Trophoblast cell (in vitro differentiated cells and primary cell): ENCODE results near the gene BCL7A.
A peak's percentile ranks its signal among the peaks of the same experiment; 100 is the strongest.

Experiments
- DNase-seq, 2 donors: peaks; one replicate each; pipeline ENCODE4 v3.0.0-alpha.2; 2016
- H2AFZ ChIP-seq: 2 replicates; pipeline ENCODE4 v1.6.1; 2013; ENCODE audit warnings: low read length, moderate library complexity, mild to moderate bottlenecking; ENCODE audit not compliant: insufficient read depth, poor library complexity
- H2AK5ac ChIP-seq: 2 replicates; pipeline ENCODE4 v1.6.1; 2013; ENCODE audit warnings: mild to moderate bottlenecking, low read length
- H2BK120ac ChIP-seq: 2 replicates; pipeline ENCODE4 v1.6.1; 2013; ENCODE audit warnings: low read length, mild to moderate bottlenecking, moderate library complexity; ENCODE audit not compliant: insufficient read depth, poor library complexity
- H2BK12ac ChIP-seq: 2 replicates; pipeline ENCODE4 v1.6.1; 2013; ENCODE audit warnings: mild to moderate bottlenecking, low read length, moderate library complexity
- H2BK5ac ChIP-seq: 2 replicates; pipeline ENCODE4 v1.6.1; 2013; ENCODE audit warnings: low read length, low read depth, moderate library complexity, mild to moderate bottlenecking; ENCODE audit not compliant: poor library complexity
- H3K14ac ChIP-seq: 2 replicates; pipeline ENCODE4 v1.6.1; 2013; ENCODE audit warnings: mild to moderate bottlenecking, low read length
- H3K18ac ChIP-seq: 2 replicates; pipeline ENCODE4 v1.6.1; 2013; ENCODE audit warnings: mild to moderate bottlenecking, low read length
- H3K23ac ChIP-seq: 2 replicates; pipeline ENCODE4 v1.6.1; 2013; ENCODE audit warnings: low read length
- H3K27ac ChIP-seq: 2 replicates; pipeline ENCODE4 v1.5.1; 2013; ENCODE audit warnings: low read depth, mild to moderate bottlenecking, inconsistent platforms, low read length, moderate library complexity
- H3K27me3 ChIP-seq: 2 replicates; pipeline ENCODE4 v1.6.1; 2013; ENCODE audit warnings: inconsistent platforms, mild to moderate bottlenecking, low read length, moderate library complexity; ENCODE audit not compliant: insufficient read depth
- H3K36me3 ChIP-seq, 2 experiments: 1 replicate in 1 of 2; 2 replicates in 1 of 2; pipeline ENCODE4 v1.6.1; 2013; ENCODE audit warnings: low read length in 2 of 2, mild to moderate bottlenecking in 2 of 2, moderate library complexity in 1 of 2; ENCODE audit not compliant: insufficient read depth in 2 of 2, control insufficient read depth in 1 of 2
- H3K4ac ChIP-seq: 2 replicates; pipeline ENCODE4 v1.6.1; 2013; ENCODE audit warnings: low read depth, mild to moderate bottlenecking, low read length, moderate library complexity
- H3K4me1 ChIP-seq, 2 experiments: 1 replicate in 1 of 2; 2 replicates in 1 of 2; pipeline ENCODE4 v1.6.1; 2013; ENCODE audit warnings: low read length in 2 of 2, mild to moderate bottlenecking in 2 of 2, moderate library complexity in 1 of 2; ENCODE audit not compliant: insufficient read depth in 2 of 2, control insufficient read depth in 1 of 2
- H3K4me2 ChIP-seq: 2 replicates; pipeline ENCODE4 v1.6.1; 2013; ENCODE audit warnings: inconsistent platforms, mild to moderate bottlenecking, low read length, moderate library complexity
- H3K4me3 ChIP-seq: 2 replicates; pipeline ENCODE4 v1.5.1; 2013; ENCODE audit warnings: mild to moderate bottlenecking, low read depth, low read length, inconsistent platforms
- H3K79me1 ChIP-seq: one replicate; pipeline ENCODE4 v1.6.1; 2013; ENCODE audit warnings: low read length
- H3K79me2 ChIP-seq: 2 replicates; pipeline ENCODE4 v1.6.1; 2013; ENCODE audit warnings: low read length, mild to moderate bottlenecking; ENCODE audit not compliant: control insufficient read depth, insufficient read depth, poor library complexity
- H3K9ac ChIP-seq: 2 replicates; pipeline ENCODE4 v1.6.1; 2013; ENCODE audit warnings: mild to moderate bottlenecking, low read length
- H3K9me3 ChIP-seq: 2 replicates; pipeline ENCODE4 v1.6.1; 2013; ENCODE audit warnings: low read depth, mild to moderate bottlenecking, control low read depth, inconsistent platforms, low read length; ENCODE audit not compliant: insufficient read depth
- H4K12ac ChIP-seq: 2 replicates; pipeline ENCODE4 v1.6.1; 2013; ENCODE audit warnings: low read depth, mild to moderate bottlenecking, low read length, moderate library complexity
- H4K8ac ChIP-seq: 2 replicates; pipeline ENCODE4 v1.6.1; 2013; ENCODE audit warnings: low read depth, mild to moderate bottlenecking, low read length, moderate library complexity
- H4K91ac ChIP-seq: one replicate; pipeline ENCODE4 v1.6.1; 2013; ENCODE audit warnings: low read depth, mild to moderate bottlenecking, low read length, moderate library complexity
- WGBS: extraction: QIAGEN DNeasy Blood & Tissue Kit; methylation state at CpG from one replicate; pipeline ENCODE4 v1.1.7; 2013; ENCODE audit warnings: missing lambda C conversion rate; ENCODE audit not compliant: insufficient read length, insufficient coverage; ENCODE audit errors: extremely low coverage; 5-methylcytosine and 5-hydroxymethylcytosine counted together

The BCL7A gene

GRCh38 chr12:121990114-121990647, 31.5 kb upstream of the BCL7A start:
- Histone ChIP-seq H3K23ac (no peak overlapping the region), H3K4me3 (no peak overlapping the region), H3K9ac (no peak overlapping the region), H2AFZ (no peak overlapping the region), H3K36me3 (no peaks in the 10 kb centered on the region), H4K8ac (no peak overlapping the region), H4K12ac (no peak overlapping the region), H3K14ac (no peak overlapping the region), H3K4me1 (no peaks in the 10 kb centered on the region), H3K4ac (no peak overlapping the region), H3K9me3 (peaks cover 6% of the 10 kb centered on the region), H2BK5ac (no peak overlapping the region), H4K91ac (no peak overlapping the region), H3K79me1 (no peaks in the 10 kb centered on the region), H3K79me2 (no peaks in the 10 kb centered on the region), H3K27ac (no peak overlapping the region), H2AK5ac (no peak overlapping the region), H2BK120ac (no peak overlapping the region), H3K27me3 (no peaks in the 10 kb centered on the region), H3K18ac (no peak overlapping the region), H2BK12ac (no peak overlapping the region), H3K4me2 (no peak overlapping the region)
- DNase-seq: no peak
- no CpG with 5 or more reads among the region's 6 CpGs for WGBS

DNA sequence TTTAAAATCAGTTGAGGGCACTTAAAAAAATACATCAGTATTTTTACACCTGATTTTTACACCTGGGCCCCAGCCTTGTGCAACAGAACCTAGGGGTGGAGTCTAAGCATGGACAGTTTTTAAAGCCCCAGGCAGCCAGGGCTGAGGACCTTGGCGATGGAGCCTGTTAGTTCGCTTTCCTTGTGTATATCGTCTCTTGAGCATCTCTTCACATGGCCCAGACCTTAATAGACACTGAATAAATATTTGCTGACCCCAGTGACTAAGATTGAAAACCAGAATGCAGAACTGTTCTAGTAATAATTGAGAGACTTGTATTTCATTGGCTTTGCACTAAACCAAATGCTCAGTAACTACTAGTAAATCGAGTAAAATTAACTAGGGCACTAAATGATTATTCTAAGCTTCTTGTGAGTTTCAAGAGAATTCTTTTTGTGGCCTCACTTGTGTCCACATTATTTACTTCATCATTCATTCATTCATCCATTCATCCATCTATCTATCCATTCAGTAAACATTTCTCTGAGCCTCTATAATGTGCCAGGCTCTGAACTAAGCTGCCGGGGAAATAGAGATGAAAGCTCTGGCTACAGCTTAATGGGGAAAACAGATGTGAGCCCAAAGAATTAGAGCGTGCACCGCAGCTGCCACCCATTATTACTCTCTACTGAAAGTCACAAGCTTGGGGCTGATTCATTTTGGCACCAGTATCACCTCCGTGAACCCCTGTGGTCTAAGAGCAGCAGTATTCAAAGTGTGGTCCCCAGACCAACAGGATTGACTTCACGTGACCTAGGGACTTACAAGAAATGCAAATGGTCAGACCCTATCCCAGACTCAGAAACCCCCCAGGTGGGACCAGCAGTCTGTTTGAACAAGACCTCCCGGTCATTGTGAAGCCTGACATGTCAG, 30.7 kb upstream of the BCL7A start:
- Histone ChIP-seq H3K4ac (no peak overlapping the region), H3K4me3 (no peak overlapping the region), H3K79me2 (no peaks in the 10 kb centered on the region), H2BK5ac (no peak overlapping the region), H3K9me3 (peaks cover 6% of the 10 kb centered on the region), H3K23ac (no peak overlapping the region), H2AK5ac (no peak overlapping the region), H4K8ac (no peak overlapping the region), H3K4me1 (no peaks in the 10 kb centered on the region), H3K4me2 (no peak overlapping the region), H2AFZ (no peak overlapping the region), H3K18ac (no peak overlapping the region), H3K27me3 (no peaks in the 10 kb centered on the region), H3K79me1 (no peaks in the 10 kb centered on the region), H3K36me3 (no peaks in the 10 kb centered on the region), H4K12ac (no peak overlapping the region), H3K9ac (no peak overlapping the region), H2BK120ac (no peak overlapping the region), H4K91ac (no peak overlapping the region), H3K14ac (no peak overlapping the region), H3K27ac (no peak overlapping the region), H2BK12ac (no peak overlapping the region)
- no peak for DNase-seq
- WGBS: no CpG with 5 or more reads among the region's 10 CpGs

- Histone ChIP-seq H3K27ac (no peak overlapping the region), H3K36me3 (no peaks in the 10 kb centered on the region), H3K9ac (no peak overlapping the region), H3K79me1 (no peaks in the 10 kb centered on the region), H3K27me3 (no peaks in the 10 kb centered on the region), H3K4me3 (no peak overlapping the region), H3K4ac (no peak overlapping the region), H3K14ac (no peak overlapping the region), H3K9me3 (peaks cover 6% of the 10 kb centered on the region), H3K18ac (no peak overlapping the region), H2AFZ (no peak overlapping the region), H4K91ac (no peak overlapping the region), H2BK5ac (no peak overlapping the region), H2AK5ac (no peak overlapping the region), H3K79me2 (no peaks in the 10 kb centered on the region), H3K23ac (no peak overlapping the region), H4K12ac (no peak overlapping the region), H3K4me1 (no peaks in the 10 kb centered on the region), H3K4me2 (no peak overlapping the region), H2BK12ac (no peak overlapping the region), H4K8ac (no peak overlapping the region), H2BK120ac (no peak overlapping the region)
- peak; percentile 57 to 84 for DNase-seq
- no CpG with 5 or more reads among the region's 21 CpGs for WGBS
These were observed 29.4 kb upstream of the BCL7A start for GRCh38 chr12:121992059-121992879.

GRCh38 chr12:121996050-121996944, 25.4 kb upstream of the BCL7A start:
- Histone ChIP-seq H3K9ac (no peak overlapping the region), H3K36me3 (peaks cover 0 to 1% of the 10 kb centered on the region in 2 experiments)

More at GRCh38 chr12:121996050-121996944, 25.4 kb upstream of the BCL7A start:
- Histone ChIP-seq H2AK5ac (no peak overlapping the region), H2AFZ (no peak overlapping the region), H4K8ac (no peak overlapping the region), H3K23ac (no peak overlapping the region), H3K4me2 (no peak overlapping the region), H3K9me3 (peaks cover 2% of the 10 kb centered on the region), H3K79me2 (no peaks in the 10 kb centered on the region), H3K18ac (no peak overlapping the region), H3K27me3 (no peaks in the 10 kb centered on the region), H3K4ac (no peak overlapping the region), H3K14ac (no peak overlapping the region), H3K79me1 (no peaks in the 10 kb centered on the region), H3K27ac (no peak overlapping the region), H2BK12ac (no peak overlapping the region), H4K12ac (no peak overlapping the region), H3K4me1 (no peaks in the 10 kb centered on the region), H3K4me3 (no peak overlapping the region), H2BK5ac (no peak overlapping the region), H2BK120ac (no peak overlapping the region), H4K91ac (no peak overlapping the region)
- DNase-seq: peak in 1 of 2 donors; percentile 20
- no CpG with 5 or more reads among the region's 9 CpGs for WGBS
